Measurements from ENCODE around the gene STPG2. TPM values are rescaled to one million over a fixed set of nuclear protein-coding genes. Genes with fewer than 3 reads are reported as not detected.

The STPG2 gene
- polyA plus RNA-seq, 1 experiment: not detected

DNA sequence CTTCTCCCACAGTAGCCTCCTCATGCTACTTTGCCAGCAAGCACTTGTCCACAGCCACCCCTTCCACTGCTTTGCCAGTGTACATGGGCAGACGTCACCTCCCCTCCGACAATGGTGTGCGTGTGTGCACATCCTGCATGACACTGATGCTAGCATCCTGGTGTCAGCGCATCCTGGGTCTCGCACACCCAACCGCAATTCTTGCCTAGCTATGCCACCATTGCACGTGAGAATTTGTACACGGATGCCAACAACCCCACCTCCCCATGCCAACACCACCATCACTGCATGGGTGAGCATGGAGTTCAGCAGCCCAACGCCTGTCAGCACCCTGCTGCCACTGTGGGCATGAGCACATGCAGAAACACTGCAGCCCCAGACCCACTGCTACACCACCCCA, 550.0 kb downstream of the STPG2 start:
- Histone ChIP-seq H3K36me3 (ENCODE audit: control insufficient read depth, insufficient read depth, low read length) (no peaks in the 10 kb centered on the region), H3K27me3 (ENCODE audit: control insufficient read depth, insufficient read depth, low read length) (no peaks in the 10 kb centered on the region), H3K4me3 (ENCODE audit: low read depth, low read length) (no peak overlapping the region)
- TF ChIP-seq, protein P1, sequence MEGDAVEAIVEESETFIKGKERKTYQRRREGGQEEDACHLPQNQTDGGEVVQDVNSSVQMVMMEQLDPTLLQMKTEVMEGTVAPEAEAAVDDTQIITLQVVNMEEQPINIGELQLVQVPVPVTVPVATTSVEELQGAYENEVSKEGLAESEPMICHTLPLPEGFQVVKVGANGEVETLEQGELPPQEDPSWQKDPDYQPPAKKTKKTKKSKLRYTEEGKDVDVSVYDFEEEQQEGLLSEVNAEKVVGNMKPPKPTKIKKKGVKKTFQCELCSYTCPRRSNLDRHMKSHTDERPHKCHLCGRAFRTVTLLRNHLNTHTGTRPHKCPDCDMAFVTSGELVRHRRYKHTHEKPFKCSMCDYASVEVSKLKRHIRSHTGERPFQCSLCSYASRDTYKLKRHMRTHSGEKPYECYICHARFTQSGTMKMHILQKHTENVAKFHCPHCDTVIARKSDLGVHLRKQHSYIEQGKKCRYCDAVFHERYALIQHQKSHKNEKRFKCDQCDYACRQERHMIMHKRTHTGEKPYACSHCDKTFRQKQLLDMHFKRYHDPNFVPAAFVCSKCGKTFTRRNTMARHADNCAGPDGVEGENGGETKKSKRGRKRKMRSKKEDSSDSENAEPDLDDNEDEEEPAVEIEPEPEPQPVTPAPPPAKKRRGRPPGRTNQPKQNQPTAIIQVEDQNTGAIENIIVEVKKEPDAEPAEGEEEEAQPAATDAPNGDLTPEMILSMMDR (IDR thresholded peaks at IDR 0.05; ENCODE audit: insufficient read depth, low read depth, low read length): no peak
- no peak for DNase-seq (ENCODE audit: low read depth)
- ChIA-PET CTCF (no interaction called here), POLR2A (no interaction called here)

DNA sequence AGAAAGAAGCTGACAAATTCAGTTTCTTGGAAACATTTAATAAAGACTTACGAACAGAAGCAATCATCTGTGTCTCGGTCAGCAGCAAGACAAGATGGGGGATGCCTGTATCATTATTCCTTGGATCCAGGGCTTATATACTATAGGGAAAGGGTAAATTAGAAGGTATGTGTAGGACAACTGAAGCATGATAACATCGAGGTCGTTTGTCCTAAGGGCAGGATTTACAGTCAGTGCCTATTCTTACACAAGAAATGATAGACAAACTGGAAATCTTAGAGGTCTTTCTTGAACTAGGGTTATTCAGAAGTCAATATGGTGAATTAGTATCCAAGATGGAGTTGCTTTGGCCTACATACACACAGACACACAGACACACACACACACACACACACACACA, 553.0 kb downstream of the STPG2 start:
- CTCF ChIA-PET: no interaction called here
- Histone ChIP-seq H3K27me3 (ENCODE audit: control insufficient read depth, insufficient read depth, low read length) (no peaks in the 10 kb centered on the region), H3K36me3 (ENCODE audit: control insufficient read depth, insufficient read depth, low read length) (no peaks in the 10 kb centered on the region), H3K4me3 (ENCODE audit: low read depth, low read length) (no peak overlapping the region)
- DNase-seq (ENCODE audit: low read depth): no peak
- TF ChIP-seq, protein P1 (IDR thresholded peaks at IDR 0.05; ENCODE audit: insufficient read depth, low read depth, low read length): no peak
- POLR2A ChIA-PET: no interaction called here

DNA sequence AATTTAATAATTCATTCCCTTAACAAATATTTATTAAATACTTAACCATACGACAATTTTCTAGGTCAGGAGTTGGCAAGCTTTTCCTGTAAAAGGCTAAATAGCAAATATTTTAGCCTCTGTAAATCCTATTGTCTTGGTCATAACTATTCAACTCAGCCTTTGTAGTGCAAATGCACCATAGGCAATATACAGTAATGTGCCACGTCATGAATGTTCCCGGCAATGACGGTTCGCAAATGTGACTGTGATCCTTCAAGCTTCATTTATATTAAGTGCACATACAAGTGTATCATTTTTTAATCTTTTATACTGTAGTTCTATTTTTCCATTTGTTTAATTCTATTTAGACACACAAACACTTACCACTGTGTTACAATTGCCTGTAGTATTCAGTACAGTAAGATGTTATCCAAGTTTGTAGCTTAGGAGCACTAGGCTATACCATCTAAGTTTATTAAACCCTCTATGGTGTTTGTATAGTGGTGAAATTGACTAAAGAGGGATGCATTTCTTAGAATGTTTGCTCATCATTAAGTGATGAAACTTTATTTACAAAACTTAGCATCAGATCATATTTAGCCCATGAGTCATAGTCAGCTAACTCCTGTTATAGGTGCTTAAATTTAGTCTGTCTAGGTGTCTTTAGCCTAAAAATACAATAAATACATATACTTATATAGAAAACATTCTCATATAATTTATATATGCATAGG, 553.6 kb downstream of the STPG2 start:
- no peaks in the 10 kb centered on the region for H3K36me3 ChIP-seq (ENCODE audit: control insufficient read depth, insufficient read depth, low read length)
- TF ChIP-seq, protein P1 (IDR thresholded peaks at IDR 0.05; ENCODE audit: insufficient read depth, low read depth, low read length): no peak
- ChIA-PET POLR2A (no interaction called here), CTCF (no interaction called here)
- DNase-seq (ENCODE audit: low read depth): no peak
- no peaks in the 10 kb centered on the region for H3K27me3 ChIP-seq (ENCODE audit: control insufficient read depth, insufficient read depth, low read length)
- H3K4me3 ChIP-seq (ENCODE audit: low read depth, low read length): no peak overlapping the region

DNA sequence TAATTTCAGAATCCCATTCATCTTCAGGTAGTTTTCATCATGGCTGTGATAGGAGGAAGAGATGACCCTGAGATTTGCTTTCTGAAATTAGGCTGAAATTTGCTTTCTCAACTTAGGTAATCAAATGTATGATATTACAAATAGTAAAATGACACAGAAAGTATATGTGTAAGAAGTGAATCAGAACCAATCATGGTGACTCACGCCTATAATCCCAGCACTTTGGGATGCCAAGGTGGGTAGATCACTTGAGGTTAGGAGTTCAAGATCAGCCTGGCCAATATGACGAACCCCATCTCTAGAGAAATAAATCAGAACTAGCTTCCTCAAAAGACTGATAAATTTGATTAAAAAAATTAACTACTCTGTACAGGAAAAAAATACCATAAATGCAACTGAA, 555.4 kb downstream of the STPG2 start:
- no peak overlapping the region for H3K4me3 ChIP-seq (ENCODE audit: low read depth, low read length)
- POLR2A ChIA-PET: no interaction called here
- no peaks in the 10 kb centered on the region for H3K36me3 ChIP-seq (ENCODE audit: control insufficient read depth, insufficient read depth, low read length)
- no peak for DNase-seq (ENCODE audit: low read depth)
- TF ChIP-seq, protein P1 (IDR thresholded peaks at IDR 0.05; ENCODE audit: insufficient read depth, low read depth, low read length): no peak
- CTCF ChIA-PET: no interaction called here
- no peaks in the 10 kb centered on the region for H3K27me3 ChIP-seq (ENCODE audit: control insufficient read depth, insufficient read depth, low read length)

DNA sequence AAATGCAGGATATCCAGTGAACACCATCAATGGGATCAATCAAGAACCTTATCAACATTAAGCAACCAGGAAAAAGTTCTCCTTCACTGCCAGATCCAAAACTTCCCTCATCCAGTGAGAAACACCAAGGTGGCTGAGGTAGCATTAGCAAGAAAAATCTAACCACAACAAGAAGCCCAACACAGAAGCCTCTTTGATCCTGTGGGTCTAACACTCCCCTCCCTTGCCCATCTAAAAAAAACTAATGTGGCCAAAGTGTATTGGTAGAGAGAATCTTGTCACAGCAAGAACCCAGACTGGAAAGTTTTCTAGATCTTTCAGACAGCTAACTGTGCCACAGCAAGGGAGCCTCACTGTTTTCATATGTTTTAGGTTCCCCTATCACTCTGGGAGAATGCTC, 558.0 kb downstream of the STPG2 start:
- no peak overlapping the region for H3K4me3 ChIP-seq (ENCODE audit: low read depth, low read length)
- TF ChIP-seq, protein P1 (IDR thresholded peaks at IDR 0.05; ENCODE audit: insufficient read depth, low read depth, low read length): no peak
- H3K27me3 ChIP-seq (ENCODE audit: control insufficient read depth, insufficient read depth, low read length): no peaks in the 10 kb centered on the region
- DNase-seq (ENCODE audit: low read depth): no peak
- ChIA-PET POLR2A (no interaction called here), CTCF (no interaction called here)
- no peaks in the 10 kb centered on the region for H3K36me3 ChIP-seq (ENCODE audit: control insufficient read depth, insufficient read depth, low read length)
